C1 segment of cervical spinal cord (tissue), 14 donors: ENCODE data around the gene CABS1.

ENCODE experiments used
- DNase-seq, 14 donors: peaks; one replicate each; lab custom pipeline; 2025; lab: John Stamatoyannopoulos, UW

CABS1 gene

DNA sequence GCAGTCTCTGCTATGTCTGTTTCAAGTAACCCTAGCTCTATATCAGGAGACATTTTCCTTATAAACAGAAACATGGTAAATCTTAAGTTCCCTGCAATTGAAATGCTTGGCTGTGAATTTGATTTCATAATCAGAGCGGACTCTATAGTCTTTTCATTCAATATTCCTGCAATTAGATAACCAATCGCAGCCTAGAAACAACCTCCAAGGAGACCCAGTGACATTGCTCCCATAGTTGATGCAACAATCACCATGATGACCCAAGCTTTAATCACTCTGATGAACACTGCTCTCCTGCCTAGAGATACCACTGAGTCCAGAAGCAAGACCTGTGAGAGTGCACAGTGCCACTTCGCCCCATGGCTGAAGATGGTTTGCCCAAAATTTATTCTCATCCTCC, at the start of gene CABS1:
CABS1 (plus strand) TSS at position 301 of the 400 bp plus-strand sequence; CDS start at position 360, 59 bp downstream.
- DNase-seq, result no peak

DNA sequence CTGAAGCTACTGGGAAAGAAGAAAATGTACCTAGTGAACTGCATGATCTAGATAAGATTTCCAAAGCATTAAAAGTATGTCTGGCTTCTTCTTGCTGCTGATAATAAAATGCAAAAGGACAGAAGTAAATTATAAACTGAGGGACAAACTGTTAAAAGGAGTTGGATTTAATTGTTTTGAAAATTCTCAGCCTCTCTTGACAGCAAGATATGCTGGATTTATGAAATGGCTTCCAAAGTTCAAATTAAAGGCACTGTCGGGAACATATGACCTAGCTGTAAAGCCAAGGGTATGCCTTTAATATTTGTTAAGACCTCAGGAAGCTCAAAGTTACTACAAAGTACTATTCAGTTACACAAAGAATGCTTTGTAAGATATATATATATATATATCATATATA, 46.1 kb upstream of the CABS1 start:
- DNase-seq, result no peak

DNA sequence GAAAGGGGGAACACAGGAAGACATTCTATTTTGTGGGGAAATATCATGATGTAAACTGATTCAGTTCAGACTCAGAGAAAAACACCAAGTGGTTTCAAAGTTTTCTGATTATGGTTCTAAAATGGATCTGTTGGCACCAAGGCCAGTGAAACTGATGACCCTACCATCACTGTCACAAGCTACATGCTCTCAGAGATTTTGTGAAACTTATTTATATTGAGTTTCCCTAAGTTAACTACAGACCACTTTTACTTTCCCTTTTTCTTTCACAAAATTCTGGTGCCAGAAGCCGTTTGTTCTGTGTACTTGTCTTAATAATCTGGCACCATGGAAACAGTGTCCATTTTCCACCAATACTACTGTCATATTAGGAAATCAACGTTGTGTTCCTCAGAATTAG, 43.4 kb upstream of the CABS1 start:
- DNase-seq, result no peak

DNA sequence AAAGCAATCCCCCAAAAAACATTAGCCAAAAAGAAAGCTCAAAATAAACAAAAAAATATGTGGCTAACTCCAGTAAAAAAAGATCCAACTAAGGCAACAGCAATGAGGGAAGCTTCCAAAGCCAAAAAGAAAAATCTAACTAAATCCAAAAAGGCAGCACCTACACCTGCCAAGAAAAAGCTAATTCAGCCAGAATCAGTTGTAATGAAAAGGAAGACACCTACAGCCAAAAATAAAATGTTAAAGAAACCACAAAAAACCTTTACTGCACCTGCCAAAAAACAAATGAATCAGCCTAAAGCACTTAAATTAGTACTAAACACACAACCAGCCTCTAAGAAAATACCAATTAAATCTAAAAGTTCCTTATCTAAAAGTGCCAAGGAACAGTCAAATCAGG, 37.2 kb upstream of the CABS1 start:
- no peak for DNase-seq

DNA sequence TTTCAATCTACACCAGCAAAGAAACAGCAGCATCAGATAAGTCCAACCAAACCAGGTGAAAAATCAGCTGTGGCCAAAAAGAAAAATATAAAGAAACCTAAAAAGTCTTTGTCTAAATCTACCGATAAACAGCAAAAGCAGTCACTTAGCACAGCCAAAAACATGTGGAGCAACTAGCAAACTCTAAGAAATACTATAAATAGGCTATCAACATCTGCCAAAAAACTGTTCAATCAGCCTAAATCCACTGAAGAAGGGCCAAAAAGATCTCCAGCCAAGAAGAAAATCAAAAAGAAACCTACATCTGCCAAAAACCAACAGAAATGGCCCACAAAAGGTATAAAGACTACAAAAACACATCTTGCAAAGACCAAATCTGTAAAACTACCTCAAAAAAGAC, 36.7 kb upstream of the CABS1 start:
- no peak for DNase-seq

DNA sequence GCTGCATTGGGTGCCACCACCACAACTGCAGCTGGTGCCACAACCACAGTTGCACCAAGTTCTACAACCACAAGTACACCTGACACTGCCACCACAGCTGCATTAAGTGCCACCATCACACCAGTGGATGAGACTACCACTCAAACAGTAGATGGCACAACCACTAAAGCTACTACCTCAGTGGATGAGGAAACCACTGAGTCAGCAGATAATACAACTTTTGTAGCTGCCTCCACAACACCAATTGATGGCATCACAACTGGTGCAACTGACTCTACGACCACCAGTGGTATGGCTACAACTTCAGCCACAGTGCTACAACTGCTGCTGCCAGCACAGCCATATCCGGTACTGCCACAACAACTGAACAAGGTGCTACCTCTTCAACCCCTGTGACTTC, 35.1 kb upstream of the CABS1 start:
- DNase-seq, result no peak

DNA sequence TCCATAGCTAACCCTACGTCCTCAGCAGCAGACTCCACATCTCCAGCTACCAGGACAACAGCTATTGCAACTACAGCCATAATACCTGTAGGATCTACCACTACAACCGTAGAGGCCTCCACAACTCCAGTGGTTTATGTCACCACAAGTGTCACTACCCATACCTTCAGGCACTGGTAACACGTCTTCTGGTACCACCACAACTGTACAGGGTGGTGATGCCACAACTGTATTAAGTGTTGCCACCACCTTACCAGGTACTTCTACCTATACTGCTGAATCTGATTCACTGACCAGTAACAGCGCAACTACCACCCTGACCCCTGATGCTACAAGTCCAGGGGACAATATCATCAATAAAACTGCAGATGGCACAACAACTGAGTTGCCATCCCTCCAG, 34.6 kb upstream of the CABS1 start:
- no peak for DNase-seq

DNA sequence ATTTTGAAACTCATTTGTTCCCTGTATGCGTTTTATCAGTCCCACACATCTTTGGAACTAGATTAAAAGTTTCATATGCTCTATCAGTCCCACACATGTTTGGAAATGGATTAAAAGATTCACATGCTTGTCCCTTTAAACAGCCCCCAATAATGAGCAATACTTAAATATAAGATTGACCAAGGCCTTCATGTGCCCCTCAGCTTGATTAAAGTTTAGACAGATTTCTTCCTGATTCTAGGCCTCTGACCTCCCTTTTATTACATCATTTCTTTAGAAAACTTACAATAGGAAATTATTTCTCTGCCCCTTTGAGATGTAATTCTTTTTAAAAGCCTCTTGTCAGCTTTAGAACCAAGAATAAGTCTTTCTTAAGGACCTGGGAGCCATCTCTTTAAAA, 31.7 kb upstream of the CABS1 start:
- no peak for DNase-seq

DNA sequence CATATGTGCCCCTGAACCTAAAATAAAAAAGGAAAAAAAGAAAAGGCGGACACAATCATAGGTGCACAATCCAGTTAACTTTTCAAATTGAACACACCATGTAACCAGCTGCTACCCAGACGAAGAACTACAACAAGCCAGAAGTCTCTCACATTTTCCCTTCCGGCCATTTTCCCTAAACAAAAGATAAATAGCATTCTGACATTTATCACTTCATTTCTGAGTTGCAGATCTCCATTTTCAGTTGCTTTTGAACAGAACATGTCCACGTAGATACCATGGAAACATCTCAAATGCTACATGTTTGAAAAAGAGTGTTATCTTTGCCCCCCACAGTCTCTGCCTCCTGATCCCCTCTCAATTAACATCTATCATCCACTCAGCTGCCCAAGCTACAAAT, 29.2 kb upstream of the CABS1 start:
- no peak for DNase-seq

DNA sequence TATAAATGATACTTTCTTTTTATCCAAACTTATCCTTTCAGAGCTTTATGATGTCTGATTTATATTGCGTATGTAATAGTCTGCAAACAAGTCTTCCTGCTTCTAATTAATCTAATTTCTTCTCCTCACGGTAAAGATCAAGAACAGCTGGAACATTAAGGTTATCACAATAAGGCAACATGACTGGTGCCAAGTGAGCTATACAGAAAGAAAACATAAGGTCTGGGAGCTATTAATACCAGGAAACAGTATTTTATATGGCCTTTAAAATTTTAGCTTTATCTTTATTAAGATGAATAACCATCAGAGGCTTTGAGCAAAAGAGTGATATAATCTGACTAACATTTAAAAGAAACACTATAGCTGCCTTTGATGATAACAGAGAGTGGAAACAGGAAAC, 28.7 kb upstream of the CABS1 start:
- DNase-seq, result no peak

DNA sequence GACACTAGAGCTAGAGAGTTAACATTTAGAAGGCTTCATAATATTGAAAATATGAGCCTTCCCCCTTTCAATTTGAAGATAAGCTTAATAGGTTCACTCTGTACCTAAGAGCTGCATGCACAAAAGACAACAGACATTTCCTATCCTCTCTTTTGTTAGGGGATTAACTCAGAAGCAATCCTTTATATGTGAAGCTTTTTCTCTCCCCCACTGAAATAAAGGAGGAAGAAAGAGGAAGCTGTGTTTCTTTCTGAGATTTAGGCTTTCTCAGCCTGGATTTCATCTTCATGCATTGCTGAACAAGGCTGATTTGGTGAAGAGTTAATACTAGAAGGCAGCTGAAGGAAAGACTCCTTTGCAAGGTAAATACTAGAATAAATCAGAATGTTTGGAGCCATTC, 21.0 kb upstream of the CABS1 start:
- DNase-seq, result no peak

DNA sequence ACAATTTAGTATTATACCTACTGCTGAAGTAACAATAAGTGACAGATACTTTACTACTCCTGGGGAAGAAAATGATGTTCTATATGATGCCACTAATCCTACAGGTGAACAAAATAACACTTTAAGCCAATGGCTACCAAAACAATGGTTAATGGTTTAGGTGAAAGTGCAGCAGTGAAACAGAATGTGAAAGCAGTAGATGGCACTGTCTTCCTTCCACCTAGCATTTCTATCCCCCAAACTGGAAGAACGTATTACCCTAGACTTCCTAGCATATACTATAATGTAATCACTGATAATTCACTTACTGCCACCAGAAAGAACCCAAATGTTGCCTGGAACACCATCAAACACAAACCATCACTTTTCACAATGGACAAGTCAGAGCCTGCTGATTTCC, 18.9 kb upstream of the CABS1 start:
- no peak for DNase-seq

DNA sequence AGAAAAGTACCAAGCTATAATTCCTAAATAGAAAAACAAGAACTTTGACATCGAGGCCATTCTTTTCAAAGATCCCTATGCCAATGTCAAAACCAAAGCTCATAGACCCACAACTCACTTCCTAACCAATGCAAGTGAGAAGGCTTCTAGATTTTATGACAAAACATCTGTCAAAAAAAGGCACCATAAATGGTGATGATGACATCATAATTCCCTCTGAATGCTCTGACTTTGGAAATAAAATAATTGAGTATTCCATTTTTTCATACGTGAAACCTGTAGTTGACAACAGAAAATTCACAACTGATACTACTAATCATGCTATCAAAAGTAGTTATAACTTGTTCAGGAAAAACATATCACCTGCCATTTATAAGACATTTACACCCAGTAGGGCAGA, 8.7 kb upstream of the CABS1 start:
- DNase-seq, result no peak

DNA sequence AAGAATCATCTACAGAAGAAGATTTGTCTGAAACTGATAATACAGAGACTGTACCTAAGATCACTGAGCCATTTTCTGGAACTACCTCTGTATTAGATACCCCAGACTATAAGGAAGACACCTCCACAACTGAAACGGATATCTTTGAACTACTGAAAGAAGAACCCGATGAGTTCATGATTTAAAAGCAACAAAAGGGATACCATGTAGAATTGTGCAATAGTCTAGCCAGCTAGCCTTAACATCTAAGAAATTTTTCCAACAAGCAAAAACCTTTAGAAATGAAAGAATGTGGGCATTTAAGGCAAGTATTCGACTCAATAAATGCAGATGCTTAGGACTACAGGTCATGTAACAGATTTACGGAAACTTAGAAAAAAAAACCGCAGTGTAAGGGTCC, 1.3 kb downstream of the CABS1 start:
- DNase-seq, result no peak

DNA sequence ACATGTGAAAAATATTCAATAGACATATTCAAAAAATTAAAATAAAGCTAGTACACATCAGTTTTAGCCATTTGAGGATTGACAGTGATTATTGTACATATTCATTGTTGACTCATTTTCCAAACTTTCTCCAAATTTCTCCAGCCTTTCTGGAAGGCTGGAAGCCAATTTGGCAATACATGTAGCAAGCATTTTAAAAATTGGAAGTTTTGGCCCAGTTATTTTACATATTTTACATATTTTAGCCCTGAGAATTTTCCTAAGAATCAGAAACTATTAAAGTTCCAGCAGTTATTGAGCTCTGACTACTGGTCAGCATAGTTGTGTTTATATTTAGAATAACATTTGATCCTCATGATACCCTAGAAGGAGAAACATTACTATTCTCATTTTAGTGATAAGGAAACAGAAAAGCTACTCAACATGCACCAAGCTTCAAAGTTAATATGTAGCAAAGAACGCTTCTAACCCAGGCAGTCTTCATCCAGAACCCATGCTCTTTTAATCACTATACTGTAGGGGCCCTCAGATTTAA, 3.2 kb downstream of the CABS1 start:
- no peak for DNase-seq

DNA sequence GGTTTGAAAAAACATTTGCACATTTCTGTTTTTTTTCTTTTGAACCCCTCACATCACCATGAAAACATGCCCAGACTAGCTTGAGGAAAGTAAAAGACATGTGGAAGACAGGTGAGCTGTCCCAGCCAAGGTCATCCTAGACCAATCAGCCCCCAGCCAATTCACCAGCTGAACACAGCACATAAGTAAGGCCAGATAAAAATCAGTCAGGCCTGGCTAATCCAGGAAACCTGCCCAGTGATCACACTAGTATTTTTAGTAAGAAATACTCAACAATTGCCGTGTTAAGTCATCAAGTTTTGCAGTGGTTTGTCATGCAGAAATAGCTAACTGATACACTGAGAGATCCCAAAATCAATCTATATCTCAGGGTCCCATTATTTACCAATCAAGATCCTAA, 21.4 kb downstream of the CABS1 start:
- DNase-seq, result no peak

DNA sequence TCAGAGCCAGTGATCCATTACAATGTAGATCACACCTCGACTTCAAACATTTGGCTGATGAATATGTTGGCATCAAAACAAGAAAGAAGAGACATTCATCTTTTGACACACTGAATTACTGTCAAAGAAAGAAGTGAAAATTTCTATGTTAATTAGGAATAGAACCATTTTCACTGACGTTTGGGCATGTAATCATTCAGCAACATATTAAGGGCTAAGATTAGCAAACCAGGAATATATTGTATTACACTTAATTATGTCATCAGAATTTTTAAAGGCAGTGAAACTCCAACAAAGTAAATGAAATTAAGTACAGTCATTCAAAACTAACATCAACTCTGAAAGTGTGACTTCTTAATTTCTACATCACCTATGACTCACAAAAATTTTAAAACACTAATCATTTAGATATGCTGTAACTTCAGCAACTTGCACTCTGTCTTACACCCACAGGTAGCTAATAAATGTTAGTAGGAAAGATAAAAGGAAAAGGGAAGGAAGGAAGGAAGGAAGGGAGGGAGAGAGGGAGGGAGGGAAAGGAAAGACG, 24.4 kb downstream of the CABS1 start:
- no peak for DNase-seq

DNA sequence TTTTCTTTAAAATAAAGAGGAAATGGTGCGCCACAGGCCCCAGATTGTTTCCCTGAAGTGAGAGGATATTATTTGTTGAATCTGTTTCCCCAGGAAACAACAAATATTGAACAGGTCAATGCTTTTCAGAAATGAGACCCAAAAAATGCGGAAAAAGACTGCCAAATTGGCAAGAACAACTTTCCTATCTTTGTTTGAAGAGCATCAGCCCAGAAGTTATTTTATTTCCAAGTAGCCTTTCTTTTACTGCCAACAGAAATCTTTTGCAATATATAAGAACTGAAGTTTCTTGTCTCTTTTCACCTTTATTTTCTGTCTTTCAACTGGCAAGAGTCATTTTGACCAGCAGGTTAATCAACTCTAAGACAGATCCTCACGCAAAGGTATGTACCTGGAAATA, 25.7 kb downstream of the CABS1 start, which contains the start of gene SMR3A:
SMR3A (plus strand) TSS at position 301 of the 400 bp plus-strand sequence. CDS start 1,356 bp downstream, outside the sequence.
- no peak for DNase-seq

DNA sequence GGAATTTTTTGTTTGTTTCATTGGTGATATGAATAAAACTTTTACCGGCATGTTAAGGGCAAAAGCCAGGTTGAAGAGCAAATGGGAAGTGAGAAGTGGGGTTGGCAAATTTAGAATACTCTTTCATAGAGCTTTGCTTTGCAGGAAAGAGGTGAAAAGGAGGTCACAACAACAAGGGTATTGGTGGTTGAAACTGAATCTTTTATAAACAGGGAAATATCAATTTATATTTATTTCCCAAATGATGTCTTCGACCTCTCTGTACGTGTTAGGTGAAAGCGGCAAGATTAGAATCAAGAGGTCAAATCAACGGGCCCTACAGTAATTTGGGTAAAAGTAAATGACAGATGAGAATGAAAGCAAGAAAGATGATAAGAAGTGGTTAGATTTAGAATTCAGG, 29.2 kb downstream of the CABS1 start:
- no peak for DNase-seq

DNA sequence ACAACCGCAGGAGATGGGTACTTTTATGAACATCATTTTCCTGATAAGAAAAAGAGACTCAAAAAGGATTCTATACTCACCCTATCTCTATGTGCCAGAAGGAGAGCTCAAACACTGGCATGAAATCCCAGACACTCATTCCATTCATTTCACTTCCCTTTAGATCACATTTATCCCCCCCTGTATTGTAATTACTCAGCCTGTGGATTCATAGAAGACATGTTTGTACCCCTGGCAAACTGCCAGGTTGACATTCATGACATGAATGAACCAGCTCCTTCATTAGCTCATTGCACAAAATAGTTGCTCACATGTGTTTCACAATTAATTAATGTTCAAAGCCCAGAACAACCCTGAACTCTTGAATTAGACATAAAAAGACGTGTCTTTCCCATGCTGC, 30.7 kb downstream of the CABS1 start:
- no peak for DNase-seq

DNA sequence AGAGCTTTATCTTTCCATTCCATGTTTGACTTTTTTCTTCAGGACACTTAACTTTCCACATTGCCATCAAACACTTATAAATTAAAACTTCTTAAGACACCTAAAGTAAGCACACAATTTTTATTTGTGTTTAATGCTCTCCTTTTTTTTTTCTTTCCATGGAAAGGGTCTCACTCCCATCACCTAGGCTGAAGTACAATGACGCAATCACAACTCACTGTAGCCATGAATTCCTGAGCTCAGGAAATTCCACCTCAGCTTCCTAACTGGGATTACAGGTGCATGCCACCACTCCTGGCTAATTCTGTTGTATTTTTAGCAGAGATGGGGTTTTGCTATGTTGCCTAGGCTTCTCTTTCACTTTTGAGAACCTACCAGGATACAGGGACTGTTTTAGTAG, 33.0 kb downstream of the CABS1 start:
- no peak for DNase-seq

DNA sequence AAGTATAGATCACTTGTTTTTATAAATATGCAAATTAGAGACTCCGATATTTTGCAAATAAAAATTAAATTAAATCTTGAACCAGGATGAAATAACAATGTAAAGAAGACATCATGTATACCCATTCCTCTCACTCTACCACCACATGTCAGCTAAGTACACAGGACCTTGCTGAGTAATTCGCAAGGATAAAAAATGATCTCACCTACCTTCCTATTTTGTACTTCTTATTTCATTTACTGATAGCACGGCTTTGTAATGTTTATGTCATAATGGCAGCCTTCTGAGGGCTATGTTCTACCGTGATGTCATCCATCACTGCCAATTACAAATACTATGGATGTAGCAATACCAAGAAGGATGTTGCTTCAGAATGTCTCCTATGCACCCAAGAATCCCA, 37.2 kb downstream of the CABS1 start:
- DNase-seq, result no peak

DNA sequence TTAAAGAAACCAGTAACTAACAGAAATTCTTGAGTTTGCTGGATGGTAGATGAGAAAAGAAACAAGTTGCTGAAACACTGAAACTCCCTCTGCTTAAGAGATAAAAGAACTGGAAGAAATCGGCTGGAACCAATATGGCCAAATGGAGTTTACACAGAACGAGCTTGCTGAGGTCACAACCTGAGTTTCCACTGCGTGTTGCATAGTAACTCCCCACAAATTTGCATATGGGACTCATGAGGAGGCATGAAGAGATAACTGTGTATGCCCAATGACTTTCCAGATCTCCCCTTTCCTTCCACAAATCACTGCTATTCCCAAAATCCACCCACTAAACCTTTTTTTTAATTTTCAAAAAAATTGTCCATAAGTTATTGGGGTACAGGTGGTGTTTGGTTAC, 38.0 kb downstream of the CABS1 start:
- DNase-seq, result no peak

DNA sequence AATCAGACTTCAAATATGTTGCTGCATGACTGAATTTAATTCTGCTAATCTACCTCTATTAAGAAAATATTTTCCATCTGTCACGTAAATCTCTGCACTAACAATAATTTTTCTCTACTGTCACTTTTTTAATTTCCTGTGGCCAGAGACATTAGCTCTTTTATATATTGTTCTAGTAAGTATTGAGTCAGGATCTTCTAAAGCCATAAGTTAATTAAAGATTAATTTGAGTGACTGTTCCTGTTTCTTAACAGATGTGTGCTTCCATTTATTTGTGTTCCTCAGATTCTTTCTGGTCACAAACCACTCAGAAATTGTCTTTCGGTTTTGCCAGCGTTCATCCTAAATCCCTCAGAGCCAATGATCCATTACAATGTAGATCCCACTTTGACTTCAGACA, 45.8 kb downstream of the CABS1 start:
- DNase-seq, result no peak
